HEK293T (cell line): ENCODE data around the gene TRIM69.
"Not testable (repeated sequence)": the region's sequence is repeated elsewhere in the genome, so short reads cannot be mapped to it uniquely, and the experiment has no call there.

Experiments used
- CTCF ChIA-PET: fragments of 350-600 bp; formaldehyde crosslinking; extraction: SDS; loops from one replicate; lab custom pipeline; 2021; ENCODE audit warnings: antibody characterized with exemption, inconsistent platforms; lab: Yijun Ruan, JAX
- POLR2A ChIA-PET: fragments of 350-600 bp; formaldehyde crosslinking; extraction: SDS; loops from one replicate; lab custom pipeline; 2020; ENCODE audit warnings: antibody characterized with exemption, inconsistent platforms; lab: Yijun Ruan, JAX
- DNase-seq: peaks from one replicate; pipeline ENCODE4 v3.0.0; 2012; ENCODE audit warnings: mixed read lengths; ENCODE audit errors: extremely low spot score
- ARNT ChIP-seq: fragments of 450-650 bp; IDR thresholded peaks from 2 replicates; pipeline ENCODE4 v1.6.1; 2017; ENCODE audit warnings: mild to moderate bottlenecking
- BHLHE40 ChIP-seq: fragments of 450-650 bp; IDR thresholded peaks from 2 replicates; pipeline ENCODE4 v1.6.1; 2016; ENCODE audit warnings: mild to moderate bottlenecking, moderate library complexity, borderline replicate concordance
- CTBP1 ChIP-seq: fragments of 450-650 bp; IDR thresholded peaks from 2 replicates; pipeline ENCODE4 v1.6.1; 2016; ENCODE audit warnings: borderline replicate concordance
- ELF4 ChIP-seq: fragments of 450-650 bp; IDR thresholded peaks from 2 replicates; pipeline ENCODE4 v1.6.1; 2017; ENCODE audit warnings: antibody characterized with exemption
- FOXA1 ChIP-seq: fragments of 450-650 bp; IDR thresholded peaks from 2 replicates; pipeline ENCODE4 v1.6.1; 2016; ENCODE audit warnings: mild to moderate bottlenecking
- FOXK2 ChIP-seq: fragments of 450-650 bp; IDR thresholded peaks from 2 replicates; pipeline ENCODE4 v1.6.1; 2016; ENCODE audit warnings: mild to moderate bottlenecking
- FOXM1 ChIP-seq: fragments of 450-650 bp; IDR thresholded peaks from 2 replicates; pipeline ENCODE4 v1.6.1; 2017; ENCODE audit warnings: mild to moderate bottlenecking, borderline replicate concordance
- HDGF ChIP-seq: fragments of 450-650 bp; IDR thresholded peaks from 2 replicates; pipeline ENCODE4 v1.6.1; 2017; ENCODE audit warnings: antibody characterized with exemption, borderline replicate concordance
- L3MBTL2 ChIP-seq: fragments of 450-650 bp; conservative IDR thresholded peaks from 2 replicates; pipeline ENCODE4 v1.6.1; 2016; ENCODE audit warnings: mild to moderate bottlenecking
- LEF1 ChIP-seq: fragments of 450-650 bp; IDR thresholded peaks from 2 replicates; pipeline ENCODE4 v1.6.1; 2017; ENCODE audit warnings: mild to moderate bottlenecking, borderline replicate concordance
- NFRKB ChIP-seq: fragments of 450-650 bp; IDR thresholded peaks from 2 replicates; pipeline ENCODE4 v1.6.1; 2016; ENCODE audit warnings: mild to moderate bottlenecking, moderate library complexity
- PKNOX1 ChIP-seq: fragments of 450-650 bp; IDR thresholded peaks from 2 replicates; pipeline ENCODE4 v1.6.1; 2016
- SP1 ChIP-seq: fragments of 450-650 bp; IDR thresholded peaks from 2 replicates; pipeline ENCODE4 v1.6.1; 2017
- SUZ12 ChIP-seq: fragments of 450-650 bp; IDR thresholded peaks from 2 replicates; pipeline ENCODE4 v1.6.1; 2016; ENCODE audit warnings: mild to moderate bottlenecking
- TARDBP ChIP-seq: fragments of 450-650 bp; IDR thresholded peaks from 2 replicates; pipeline ENCODE4 v1.6.1; 2016
- ZNF384 ChIP-seq: fragments of 450-650 bp; IDR thresholded peaks from 2 replicates; pipeline ENCODE4 v1.6.1; 2016

The TRIM69 gene

GRCh38 chr15:44728576-44729407 lies 7.5 kb upstream of the TRIM69 start:
- DNase-seq, result peak; percentile 80
- TF ChIP-seq L3MBTL2 (0 out of 2 replicates have a peak, but pooled peaks have one; percentile 37), FOXM1 (no peak)
- ChIA-PET POLR2A (interaction anchor here (0.6 to 4.4 kb wide), 14 partner anchors 9 to 75 kb away, joined by 3 to 75 read pairs (median 4); partner anchors contain the start of genes B2M, PATL2 and SPG11), CTCF (interaction anchor here (0.8 to 1.4 kb wide), 4 partner anchors 10 to 213 kb away, joined by 4 to 6 read pairs (median 4); partner anchors contain the start of gene SPG11)

GRCh38 chr15:44729408-44730127 lies 6.8 kb upstream of the TRIM69 start:
- TF ChIP-seq ARNT (no peak), TARDBP (no peak), SUZ12 (no peak), L3MBTL2 (no peak), NFRKB (no peak), HDGF (no peak), BHLHE40 (no peak), FOXA1 (no peak)
- DNase-seq, result no peak
- POLR2A ChIA-PET, result interaction anchor here (1.0 to 4.4 kb wide), 12 partner anchors 8 to 76 kb away, joined by 3 to 75 read pairs (median 4); partner anchors contain the start of genes B2M, PATL2 and SPG11
- CTCF ChIA-PET, result interaction anchor here (1.0 to 1.4 kb wide), 2 partner anchors 16 to 66 kb away, joined by 4 to 6 read pairs (median 5); partner anchors contain the start of gene SPG11

GRCh38 chr15:44734839-44735481 lies 1.4 kb upstream of the TRIM69 start:
- DNase-seq, result no peak
- POLR2A ChIA-PET, result interaction anchor here (1.3 to 4.4 kb wide), 4 partner anchors 8 to 72 kb away, joined by 3 to 33 read pairs (median 20); partner anchors contain the start of genes B2M, PATL2 and SPG11
- TF ChIP-seq SP1, result no peak
- TF ChIP-seq ELF4, result no peak
- no peak for TF ChIP-seq TARDBP
- no peak for TF ChIP-seq CTBP1
- TF ChIP-seq FOXK2, result no peak
- TF ChIP-seq ARNT, result no peak
- TF ChIP-seq HDGF, result no peak
- TF ChIP-seq SUZ12, result no peak
- no peak for TF ChIP-seq ZNF384
- TF ChIP-seq FOXA1, result no peak
- no peak for TF ChIP-seq PKNOX1
- CTCF ChIA-PET, result interaction anchor here (0.7 kb wide), 1 partner anchor 39 kb away, joined by 3 read pairs; no protein-coding TSS in a partner anchor

GRCh38 chr15:44735482-44736180 lies 697 bp upstream of the TRIM69 start:
- ChIA-PET CTCF (interaction anchor here (0.5 to 3.6 kb wide), 5 partner anchors 9 to 152 kb away, joined by 3 to 18 read pairs (median 3); partner anchors contain the start of gene PATL2), POLR2A (interaction anchor here (1.4 to 4.4 kb wide), 3 partner anchors 9 to 72 kb away, joined by 10 to 33 read pairs (median 30); partner anchors contain the start of genes B2M, PATL2 and SPG11)
- TF ChIP-seq BHLHE40 (no peak), ELF4 (no peak), FOXM1 (no peak), PKNOX1 (no peak), HDGF (no peak), CTBP1 (no peak), LEF1 (no peak), ARNT (no peak), FOXA1 (no peak), SP1 (no peak), TARDBP (no peak), SUZ12 (no peak), FOXK2 (no peak), NFRKB (no peak), L3MBTL2 (no peak), ZNF384 (no peak)
- DNase-seq, result no peak

GRCh38 chr15:44738340-44738984 lies 2.1 kb downstream of the TRIM69 start:
- peak; percentile 28 for DNase-seq

GRCh38 chr15:44739222-44739847 lies 3.0 kb downstream of the TRIM69 start:
- CTCF ChIA-PET, result interaction anchor here (0.8 to 3.6 kb wide), 6 partner anchors 11 to 76 kb away, joined by 3 to 18 read pairs (median 4); partner anchors contain the start of gene SPG11
- not testable (repeated sequence) for DNase-seq
- POLR2A ChIA-PET, result interaction anchor here (2.6 to 4.4 kb wide), 3 partner anchors 11 to 76 kb away, joined by 20 to 33 read pairs (median 30); partner anchors contain the start of genes B2M, PATL2 and SPG11

More at GRCh38 chr15:44738340-44738984, 2.1 kb downstream of the TRIM69 start:
- POLR2A ChIA-PET, result interaction anchor here (1.4 to 4.4 kb wide), 4 partner anchors 10 to 75 kb away, joined by 4 to 33 read pairs (median 25); partner anchors contain the start of genes B2M, PATL2 and SPG11
- CTCF ChIA-PET, result interaction anchor here (0.7 to 3.6 kb wide), 8 partner anchors 10 to 76 kb away, joined by 3 to 18 read pairs (median 4); partner anchors contain the start of gene SPG11
- TF ChIP-seq ELF4 (no peak), SP1 (no peak), ZNF384 (no peak), HDGF (no peak), ARNT (no peak), L3MBTL2 (no peak), SUZ12 (no peak), FOXM1 (no peak), FOXA1 (no peak), CTBP1 (no peak), NFRKB (no peak), FOXK2 (no peak)

- POLR2A ChIA-PET, DNase-seq, CTCF ChIA-PET: not testable (repeated sequence)
Measured at GRCh38 chr15:44743454-44743853, 7.1 kb downstream of the TRIM69 start.
